Esophagus (tissue), 2 donors: ENCODE data around the gene RNF144B. TPM values are rescaled to one million over a fixed set of nuclear protein-coding genes. Genes with fewer than 3 reads are reported as not detected.

Experiments used
- H3K27ac ChIP-seq, 2 donors: one replicate each; pipeline ENCODE4 v1.5.1; 2013; ENCODE audit warnings: low read depth in 2 of 2, mild to moderate bottlenecking in 2 of 2, inconsistent platforms in 1 of 2, low read length in 1 of 2, moderate library complexity in 1 of 2
- H3K27me3 ChIP-seq, 2 donors: one replicate each; pipeline ENCODE4 v1.6.1; 2013; ENCODE audit warnings: low read length in 2 of 2, control low read depth in 1 of 2, mild to moderate bottlenecking in 1 of 2; ENCODE audit not compliant: insufficient read depth in 2 of 2, control insufficient read depth in 1 of 2
- H3K36me3 ChIP-seq, 2 donors: one replicate each; pipeline ENCODE4 v1.6.1; 2013; ENCODE audit warnings: low read length in 1 of 2; ENCODE audit not compliant: control insufficient read depth in 2 of 2, insufficient read depth in 2 of 2
- H3K4me1 ChIP-seq, 2 donors: one replicate each; pipeline ENCODE4 v1.6.1; 2013; ENCODE audit warnings: low read length in 1 of 2; ENCODE audit not compliant: control insufficient read depth in 2 of 2, insufficient read depth in 2 of 2
- H3K4me3 ChIP-seq, 2 donors: one replicate each; pipeline ENCODE4 v1.5.1; 2013; ENCODE audit warnings: low read length in 2 of 2, mild to moderate bottlenecking in 2 of 2, low read depth in 1 of 2, moderate library complexity in 1 of 2
- H3K9me3 ChIP-seq, 2 donors: one replicate each; pipeline ENCODE4 v1.6.1; 2013; ENCODE audit warnings: mild to moderate bottlenecking in 2 of 2, low read depth in 1 of 2, low read length in 1 of 2, moderate library complexity in 1 of 2; ENCODE audit not compliant: control insufficient read depth in 2 of 2, insufficient read depth in 1 of 2
- WGBS, 2 donors: extraction: QIAGEN DNeasy Blood & Tissue Kit; methylation state at CpG; one replicate each; pipeline ENCODE4 v1.1.7; 2013; 5-methylcytosine and 5-hydroxymethylcytosine counted together
- polyA plus RNA-seq, 2 donors: library from polyadenylated mRNA; stranded (reverse); fragments of 200-250 nt; gene quantifications; one replicate each; pipeline ENCODE4 v1.2.3, GENCODE V29; 2013
- donor health status: healthy with polysubstance abuse.
- donor health status: Bipolar disorder and iron deficiency.

The RNF144B gene
- polyA plus RNA-seq, 2 donors: 5.4 to 6.5 TPM

DNA sequence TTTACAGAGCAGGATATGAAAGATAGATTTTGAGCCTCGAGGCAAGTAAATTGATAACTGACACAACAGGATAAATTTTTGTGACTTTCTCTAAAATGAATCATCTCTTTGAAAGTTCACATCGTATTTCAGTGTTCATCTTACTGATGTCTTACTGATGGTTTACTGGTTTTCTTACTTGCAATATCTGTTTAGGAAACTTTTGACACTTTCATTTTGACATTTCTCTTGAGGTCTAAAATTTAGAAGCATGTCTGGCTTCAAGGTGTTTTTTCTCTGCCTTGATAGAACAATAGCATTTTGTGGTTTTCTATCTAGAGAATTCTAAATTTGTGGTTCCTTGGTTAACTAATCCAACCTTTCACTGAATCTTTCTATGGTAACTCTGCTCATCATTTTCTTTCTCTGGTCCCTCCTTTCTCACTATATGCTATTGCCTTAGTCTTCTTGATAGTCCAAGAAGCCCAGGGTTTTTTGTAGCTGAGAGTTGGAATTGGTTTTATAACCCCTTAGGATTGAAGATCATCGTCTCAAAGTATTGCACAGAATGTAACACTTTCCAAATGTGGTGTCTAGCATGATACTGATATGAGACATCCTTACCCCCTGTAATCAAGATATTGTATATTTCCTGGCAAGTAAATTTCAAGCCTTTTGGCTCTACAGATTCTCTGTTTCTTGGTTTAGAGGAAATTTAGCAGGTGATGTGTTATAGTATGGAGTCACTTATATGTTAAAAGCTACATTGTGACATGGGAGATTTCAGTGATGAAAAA, 98.7 kb downstream of the RNF144B start:
- 46 to 47% methylated on average over 3 of the region's 3 CpGs for WGBS, 2 donors
- Histone ChIP-seq H3K4me3 (no peak overlapping the region), H3K27ac (no peak overlapping the region)

DNA sequence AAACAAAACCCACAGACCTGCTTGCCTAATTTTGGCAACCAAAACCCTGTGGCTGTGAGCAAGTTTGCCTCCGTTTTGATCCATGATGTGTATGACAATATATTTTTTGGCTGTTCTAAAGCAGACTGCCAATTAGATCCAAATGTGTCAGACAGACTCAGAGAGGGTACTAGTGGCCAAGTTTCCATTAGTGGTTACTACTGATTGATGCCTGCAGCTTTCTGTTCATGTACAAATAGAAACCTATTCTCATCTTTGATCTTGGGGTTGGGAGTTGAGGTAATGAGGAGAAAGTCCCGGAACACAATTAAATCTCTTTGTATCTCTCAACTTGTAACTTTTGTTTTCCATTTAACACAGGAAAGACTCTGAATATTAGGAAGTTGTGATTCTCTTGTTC, 100.9 kb downstream of the RNF144B start:
- Histone ChIP-seq H3K9me3 (no peaks in the 10 kb centered on the region), H3K4me3 (no peak overlapping the region), H3K27me3 (no peaks in the 10 kb centered on the region), H3K27ac (peak overlapping the region; percentile 9 to 78), H3K36me3 (no peaks in the 10 kb centered on the region), H3K4me1 (peaks cover 3 to 4% of the 10 kb centered on the region in 2 donors)
- 32 to 63% methylated on average over 2 of the region's 2 CpGs for WGBS, 2 donors

More for the DNA sequence above, 98.7 kb downstream of the RNF144B start:
- no peaks in the 10 kb centered on the region for H3K27me3 ChIP-seq
- no peaks in the 10 kb centered on the region for H3K36me3 ChIP-seq
- H3K4me1 ChIP-seq: no peaks in the 10 kb centered on the region
- H3K9me3 ChIP-seq: no peaks in the 10 kb centered on the region

DNA sequence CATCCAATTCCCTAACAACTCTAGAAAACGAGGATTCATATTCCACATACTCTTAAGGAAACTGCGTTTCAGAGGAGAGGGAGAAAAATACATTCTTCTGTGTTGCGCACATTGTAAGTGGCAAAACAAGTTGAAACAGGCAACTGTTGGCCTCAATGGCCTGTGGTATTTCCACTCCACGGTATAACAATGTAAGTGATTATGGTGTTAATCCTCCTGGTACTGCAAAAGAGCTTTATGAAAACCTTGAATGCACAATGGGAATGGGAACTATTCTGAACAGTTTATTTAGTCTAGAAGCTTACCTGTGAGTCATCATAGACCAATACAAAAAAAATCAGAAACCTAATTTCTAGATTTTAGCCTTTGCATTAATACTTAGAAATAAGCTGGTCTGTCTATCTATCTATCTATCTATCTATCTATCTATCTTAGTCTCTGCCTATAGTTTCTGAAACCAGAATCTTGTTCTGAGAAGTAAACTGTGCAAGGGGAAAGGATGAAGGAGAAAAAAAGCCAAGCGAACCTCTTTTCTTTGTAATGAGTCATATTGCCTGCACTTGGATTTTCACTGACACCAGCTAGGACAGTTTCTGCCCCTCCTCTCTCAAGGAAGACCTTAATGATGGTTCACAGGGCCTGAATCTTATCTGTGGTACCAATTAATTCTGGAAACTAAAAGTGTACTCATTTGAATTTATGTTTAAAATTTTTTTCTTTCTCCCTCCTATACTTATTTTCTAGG, 101.5 kb downstream of the RNF144B start:
- H3K27me3 ChIP-seq: no peaks in the 10 kb centered on the region
- H3K9me3 ChIP-seq: no peaks in the 10 kb centered on the region
- peaks cover 3 to 4% of the 10 kb centered on the region in 2 donors for H3K4me1 ChIP-seq
- H3K27ac ChIP-seq: peak overlapping the region; percentile 22 to 78
- no peak overlapping the region for H3K4me3 ChIP-seq
- no peaks in the 10 kb centered on the region for H3K36me3 ChIP-seq
- WGBS, 2 donors: 39 to 55% methylated on average over 5 of the region's 5 CpGs

DNA sequence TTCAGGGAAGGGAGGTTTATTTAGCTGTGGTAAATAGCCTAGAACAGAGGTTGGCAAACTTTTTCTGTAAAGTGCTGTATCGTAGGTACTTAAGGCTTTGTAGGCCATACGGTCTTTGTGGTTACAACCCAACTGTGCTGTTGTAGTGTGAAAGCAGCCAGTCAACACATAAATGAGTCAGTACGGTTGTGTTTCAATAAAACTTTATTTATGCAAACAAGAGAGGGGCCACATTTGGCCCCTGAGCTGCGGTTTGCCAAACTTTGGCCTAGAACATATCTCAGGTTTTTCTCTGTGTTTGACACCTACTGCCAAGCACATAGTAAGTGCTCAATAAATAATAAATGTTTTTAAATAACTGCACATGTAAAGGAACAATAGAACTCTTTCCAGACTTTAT, 102.2 kb downstream of the RNF144B start:
- H3K4me1 ChIP-seq: peaks cover 3 to 4% of the 10 kb centered on the region in 2 donors
- no peaks in the 10 kb centered on the region for H3K9me3 ChIP-seq
- peak overlapping the region; percentile 40 to 68 for H3K27ac ChIP-seq
- WGBS, 2 donors: 73 to 90% methylated on average over 4 of the region's 4 CpGs
- no peak overlapping the region for H3K4me3 ChIP-seq
- no peaks in the 10 kb centered on the region for H3K36me3 ChIP-seq
- no peaks in the 10 kb centered on the region for H3K27me3 ChIP-seq

DNA sequence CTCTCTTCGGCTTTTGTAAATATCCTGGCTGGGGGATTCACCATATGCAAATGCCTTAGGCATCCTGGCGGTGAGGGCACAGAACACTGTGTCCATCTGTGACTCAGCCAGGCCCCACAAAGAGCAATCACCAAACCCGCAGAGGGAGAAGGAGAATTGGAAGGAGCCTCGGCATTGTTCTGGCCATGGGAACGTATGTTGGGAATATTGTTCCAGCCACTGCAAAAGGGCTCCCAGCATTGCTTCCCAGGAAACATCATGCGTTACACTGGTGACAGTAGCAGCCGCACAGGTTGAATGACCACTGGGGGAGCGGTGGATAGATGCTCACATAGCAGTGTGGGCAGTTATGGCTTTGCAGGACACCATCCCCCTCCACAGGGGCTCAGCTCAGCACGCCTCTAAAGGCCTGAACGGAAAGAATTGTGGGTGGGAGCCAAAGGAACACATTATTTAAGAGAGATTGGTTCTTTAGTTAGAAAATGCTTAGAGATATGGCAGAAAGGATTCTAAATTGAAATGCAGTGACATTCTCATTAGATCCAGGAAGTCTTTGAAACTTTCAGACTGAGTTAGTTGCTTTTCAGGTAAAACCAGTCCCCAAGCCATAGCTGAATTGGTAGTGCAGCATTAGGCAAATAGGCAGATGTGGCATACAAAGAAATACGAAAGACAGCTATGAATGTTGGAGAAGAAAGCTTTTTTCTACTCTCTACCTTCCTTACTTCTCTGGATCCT, 104.3 kb downstream of the RNF144B start:
- 78 to 80% methylated on average over 11 of the region's 11 CpGs for WGBS, 2 donors
- Histone ChIP-seq H3K4me1 (peaks cover 3 to 4% of the 10 kb centered on the region in 2 donors), H3K36me3 (no peaks in the 10 kb centered on the region), H3K4me3 (no peak overlapping the region), H3K27ac (peak overlapping the region; percentile 70 to 73), H3K9me3 (no peaks in the 10 kb centered on the region), H3K27me3 (no peaks in the 10 kb centered on the region)

DNA sequence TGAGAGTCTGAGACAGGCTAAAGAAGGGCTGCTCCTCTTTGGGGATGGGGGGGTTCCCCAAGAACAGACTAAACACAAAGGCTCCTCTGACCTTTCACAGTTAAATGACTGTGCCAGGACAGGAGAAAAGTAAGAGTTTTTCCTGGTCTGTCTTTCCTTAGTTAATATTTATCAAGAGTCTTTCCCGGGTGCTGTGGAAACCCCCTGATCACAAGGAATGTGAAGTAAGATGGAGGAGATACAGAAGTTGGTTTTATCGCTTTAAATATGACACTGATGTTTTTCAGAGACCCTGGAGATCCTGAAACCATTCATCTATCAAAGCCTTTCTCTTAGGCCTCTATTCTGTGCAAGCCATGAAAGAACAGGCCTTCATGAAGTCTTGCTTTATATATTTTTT, 105.8 kb downstream of the RNF144B start:
- Histone ChIP-seq H3K4me1 (peaks cover 3 to 4% of the 10 kb centered on the region in 2 donors), H3K36me3 (no peaks in the 10 kb centered on the region), H3K27me3 (no peaks in the 10 kb centered on the region), H3K9me3 (no peaks in the 10 kb centered on the region), H3K4me3 (no peak overlapping the region), H3K27ac (peak overlapping the region; percentile 37 to 73)
- WGBS, 2 donors: 58 to 79% methylated on average over 2 of the region's 2 CpGs

DNA sequence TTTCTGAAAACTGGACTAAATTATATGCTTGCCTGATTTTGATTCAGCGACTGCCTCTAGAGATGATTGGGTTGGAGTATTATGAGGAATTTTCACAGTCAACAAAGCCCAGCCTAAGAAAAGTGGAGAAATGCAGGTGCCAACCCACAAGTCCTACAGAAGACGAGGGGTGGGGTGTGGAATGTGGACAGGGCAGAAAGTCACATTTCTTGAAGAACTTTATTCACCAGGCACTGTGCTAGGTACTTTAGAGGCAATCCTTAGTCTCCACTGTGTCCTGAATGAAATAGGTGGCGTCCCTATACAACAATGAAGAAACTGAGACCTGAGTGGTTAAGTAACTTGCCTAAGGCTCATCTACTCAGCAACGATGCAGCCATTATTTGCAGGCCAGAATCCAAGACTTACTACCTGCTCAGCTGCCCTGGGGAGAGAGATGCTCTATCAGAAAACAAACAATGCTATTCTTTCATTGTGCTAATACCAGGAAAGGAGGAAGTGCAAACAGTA, 106.3 kb downstream of the RNF144B start:
- H3K9me3 ChIP-seq: no peaks in the 10 kb centered on the region
- H3K4me1 ChIP-seq: peaks cover 3 to 4% of the 10 kb centered on the region in 2 donors
- no peak overlapping the region for H3K4me3 ChIP-seq
- no peaks in the 10 kb centered on the region for H3K36me3 ChIP-seq
- peak overlapping the region; percentile 29 to 73 for H3K27ac ChIP-seq
- 50 to 58% methylated on average over 4 of the region's 4 CpGs for WGBS, 2 donors
- no peaks in the 10 kb centered on the region for H3K27me3 ChIP-seq

DNA sequence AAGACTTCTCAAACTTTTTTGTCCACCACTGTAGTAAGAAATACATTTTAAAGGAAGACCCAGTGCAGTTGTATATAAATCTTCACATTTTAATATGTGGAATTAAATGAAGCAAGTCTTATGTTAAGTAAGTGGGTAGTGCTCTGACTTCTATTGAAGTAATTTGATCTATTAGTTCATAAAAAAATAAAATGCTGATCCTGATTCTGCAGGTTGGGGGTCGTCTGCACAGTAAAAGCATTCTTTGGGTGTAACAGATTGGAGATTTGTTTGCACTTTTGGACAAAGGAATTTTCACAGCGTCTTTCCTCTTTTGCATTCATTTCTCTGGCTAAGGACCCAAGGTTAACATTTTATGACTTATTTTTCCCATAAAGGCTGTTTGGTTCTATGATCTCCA, 106.8 kb downstream of the RNF144B start:
- 20 to 43% methylated on average over 2 of the region's 2 CpGs for WGBS, 2 donors
- Histone ChIP-seq H3K27ac (no peak overlapping the region), H3K4me3 (no peak overlapping the region), H3K4me1 (peaks cover 3 to 4% of the 10 kb centered on the region in 2 donors), H3K36me3 (no peaks in the 10 kb centered on the region), H3K9me3 (no peaks in the 10 kb centered on the region), H3K27me3 (no peaks in the 10 kb centered on the region)

DNA sequence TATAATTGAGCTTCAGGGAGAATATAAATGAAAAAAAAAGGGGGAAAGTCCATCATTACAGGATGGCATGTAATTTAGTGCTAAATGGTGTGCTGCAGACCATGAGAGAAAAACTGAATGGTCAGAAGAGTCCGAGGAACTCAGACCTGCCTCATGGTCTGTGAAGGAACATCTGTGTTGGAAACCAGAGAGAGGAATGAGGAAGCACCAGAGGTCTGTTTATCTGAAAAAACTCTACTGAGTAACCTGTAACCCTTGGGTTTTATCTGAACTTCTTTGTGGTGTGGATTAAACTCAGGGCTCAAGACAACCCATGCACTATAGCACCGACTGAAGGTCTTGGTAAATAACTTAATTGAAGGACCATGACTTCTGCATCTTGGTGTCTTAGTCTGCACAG, 108.1 kb downstream of the RNF144B start:
- 62 to 77% methylated on average over 2 of the region's 2 CpGs for WGBS, 2 donors
- no peaks in the 10 kb centered on the region for H3K9me3 ChIP-seq
- H3K4me1 ChIP-seq: peaks cover 3 to 4% of the 10 kb centered on the region in 2 donors
- H3K36me3 ChIP-seq: no peaks in the 10 kb centered on the region
- no peak overlapping the region for H3K27ac ChIP-seq
- H3K27me3 ChIP-seq: no peaks in the 10 kb centered on the region
- H3K4me3 ChIP-seq: no peak overlapping the region
